OCI-LY3 (cell line): ENCODE results near the gene CAPNS1.

Experiments used
- EZH2phosphoT487 ChIP-seq: fragments of 200-600 bp; shearing (Covaris generic); IDR thresholded peaks from 2 replicates; pipeline ENCODE4 v1.6.1; 2018; ENCODE audit warnings: antibody characterized with exemption, mixed run types, low read depth
- TF ChIP-seq, protein P1 (sequence below): fragments of 200-600, 300-600 bp; sonication (generic); IDR thresholded peaks from 2 replicates; pipeline ENCODE4 v1.5.1; 2014; ENCODE audit warnings: antibody characterized with exemption, low read length, low read depth

DNA sequence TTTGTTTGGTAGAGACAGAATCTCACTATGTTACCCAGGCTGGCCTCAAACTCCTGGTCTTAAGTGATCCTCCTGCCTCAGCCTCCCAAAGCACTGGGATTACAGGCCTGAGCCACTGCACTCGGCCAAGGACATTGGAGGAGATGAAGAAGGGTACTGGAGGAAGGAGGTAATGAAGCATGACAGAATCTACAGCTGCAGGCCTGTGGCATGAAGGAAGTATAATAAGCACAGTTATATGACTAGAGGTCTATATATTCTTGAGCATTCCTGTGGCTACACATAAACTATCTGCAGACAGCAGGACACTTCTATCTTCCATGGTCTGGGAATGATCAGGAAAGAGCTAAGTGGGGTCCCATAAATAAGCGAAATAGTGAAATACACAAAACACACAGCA is 56.4 kb downstream of the CAPNS1 start:
- TF ChIP-seq, protein P1, sequence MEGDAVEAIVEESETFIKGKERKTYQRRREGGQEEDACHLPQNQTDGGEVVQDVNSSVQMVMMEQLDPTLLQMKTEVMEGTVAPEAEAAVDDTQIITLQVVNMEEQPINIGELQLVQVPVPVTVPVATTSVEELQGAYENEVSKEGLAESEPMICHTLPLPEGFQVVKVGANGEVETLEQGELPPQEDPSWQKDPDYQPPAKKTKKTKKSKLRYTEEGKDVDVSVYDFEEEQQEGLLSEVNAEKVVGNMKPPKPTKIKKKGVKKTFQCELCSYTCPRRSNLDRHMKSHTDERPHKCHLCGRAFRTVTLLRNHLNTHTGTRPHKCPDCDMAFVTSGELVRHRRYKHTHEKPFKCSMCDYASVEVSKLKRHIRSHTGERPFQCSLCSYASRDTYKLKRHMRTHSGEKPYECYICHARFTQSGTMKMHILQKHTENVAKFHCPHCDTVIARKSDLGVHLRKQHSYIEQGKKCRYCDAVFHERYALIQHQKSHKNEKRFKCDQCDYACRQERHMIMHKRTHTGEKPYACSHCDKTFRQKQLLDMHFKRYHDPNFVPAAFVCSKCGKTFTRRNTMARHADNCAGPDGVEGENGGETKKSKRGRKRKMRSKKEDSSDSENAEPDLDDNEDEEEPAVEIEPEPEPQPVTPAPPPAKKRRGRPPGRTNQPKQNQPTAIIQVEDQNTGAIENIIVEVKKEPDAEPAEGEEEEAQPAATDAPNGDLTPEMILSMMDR = no peak
- TF ChIP-seq EZH2phosphoT487 = no peak
